Ishikawa (cell line): ENCODE measurements around the gene STAT5A.

ENCODE experiments used
- CEBPB ChIP-seq: IDR thresholded peaks from 2 replicates; pipeline ENCODE4 v1.6.1; 2012
- EGR1 ChIP-seq: IDR thresholded peaks from 2 replicates; pipeline ENCODE4 v1.6.1; 2012
- EP300 ChIP-seq: IDR thresholded peaks from 2 replicates; pipeline ENCODE4 v1.6.1; 2012; ENCODE audit warnings: borderline replicate concordance
- FOXM1 ChIP-seq: IDR thresholded peaks from 2 replicates; pipeline ENCODE4 v1.6.1; 2012; ENCODE audit warnings: low read depth, borderline replicate concordance
- NFIC ChIP-seq: IDR thresholded peaks from 2 replicates; pipeline ENCODE4 v1.6.1; 2012
- RAD21 ChIP-seq: IDR thresholded peaks from 2 replicates; pipeline ENCODE4 v1.6.1; 2012; ENCODE audit warnings: low read depth
- TAF1 ChIP-seq: IDR thresholded peaks from 2 replicates; pipeline ENCODE4 v1.6.1; 2012; ENCODE audit warnings: low read depth, mild to moderate bottlenecking
- TCF12 ChIP-seq: IDR thresholded peaks from 2 replicates; pipeline ENCODE4 v1.6.1; 2012; ENCODE audit warnings: low read depth
- TEAD4 ChIP-seq: IDR thresholded peaks from 2 replicates; pipeline ENCODE4 v1.6.1; 2012
- YY1 ChIP-seq: IDR thresholded peaks from 2 replicates; pipeline ENCODE4 v1.6.1; 2012; ENCODE audit warnings: low read depth
- ZBTB7A ChIP-seq: IDR thresholded peaks from 2 replicates; pipeline ENCODE4 v1.6.1; 2012; ENCODE audit warnings: low read depth
- TF ChIP-seq, protein P1 (sequence below): IDR thresholded peaks from 2 replicates; pipeline ENCODE4 v1.6.1; 2012
- TF ChIP-seq, protein P2 (sequence below): IDR thresholded peaks from 2 replicates; pipeline ENCODE4 v1.6.1; 2012
- TF ChIP-seq, protein P3 (sequence below): IDR thresholded peaks from 2 replicates; pipeline ENCODE4 v1.6.1; 2012; ENCODE audit warnings: low read depth, mild to moderate bottlenecking

DNA sequence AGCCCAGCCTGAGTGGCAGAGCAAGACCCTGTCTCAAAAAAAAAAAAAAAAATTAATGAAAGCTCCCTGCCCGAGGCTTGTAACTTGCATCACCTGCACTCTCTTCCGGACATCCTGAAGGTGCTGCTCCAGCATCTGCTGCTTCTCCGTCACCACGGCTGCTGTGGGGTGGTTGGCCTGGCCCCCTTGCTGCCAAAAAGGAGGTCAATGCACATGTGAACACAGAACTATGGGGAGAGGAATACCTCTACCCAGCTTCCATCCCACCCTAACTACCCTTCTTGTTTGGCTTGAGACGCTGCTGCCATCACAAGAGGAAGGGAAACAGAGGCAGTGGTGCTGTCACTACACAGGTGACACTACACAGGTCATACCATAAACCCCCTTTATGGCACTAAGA lies 50.9 kb downstream of the STAT5A start:
- TF ChIP-seq, protein P1, sequence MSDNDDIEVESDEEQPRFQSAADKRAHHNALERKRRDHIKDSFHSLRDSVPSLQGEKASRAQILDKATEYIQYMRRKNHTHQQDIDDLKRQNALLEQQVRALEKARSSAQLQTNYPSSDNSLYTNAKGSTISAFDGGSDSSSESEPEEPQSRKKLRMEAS: no peak
- TF ChIP-seq RAD21 (no peak), TAF1 (no peak), TCF12 (no peak), EP300 (no peak), ZBTB7A (no peak), FOXM1 (no peak), NFIC (no peak), EGR1 (no peak), YY1 (no peak), CEBPB (no peak), TEAD4 (no peak)
- TF ChIP-seq, protein P2, sequence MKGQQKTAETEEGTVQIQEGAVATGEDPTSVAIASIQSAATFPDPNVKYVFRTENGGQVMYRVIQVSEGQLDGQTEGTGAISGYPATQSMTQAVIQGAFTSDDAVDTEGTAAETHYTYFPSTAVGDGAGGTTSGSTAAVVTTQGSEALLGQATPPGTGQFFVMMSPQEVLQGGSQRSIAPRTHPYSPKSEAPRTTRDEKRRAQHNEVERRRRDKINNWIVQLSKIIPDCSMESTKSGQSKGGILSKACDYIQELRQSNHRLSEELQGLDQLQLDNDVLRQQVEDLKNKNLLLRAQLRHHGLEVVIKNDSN: no peak
- TF ChIP-seq, protein P3, sequence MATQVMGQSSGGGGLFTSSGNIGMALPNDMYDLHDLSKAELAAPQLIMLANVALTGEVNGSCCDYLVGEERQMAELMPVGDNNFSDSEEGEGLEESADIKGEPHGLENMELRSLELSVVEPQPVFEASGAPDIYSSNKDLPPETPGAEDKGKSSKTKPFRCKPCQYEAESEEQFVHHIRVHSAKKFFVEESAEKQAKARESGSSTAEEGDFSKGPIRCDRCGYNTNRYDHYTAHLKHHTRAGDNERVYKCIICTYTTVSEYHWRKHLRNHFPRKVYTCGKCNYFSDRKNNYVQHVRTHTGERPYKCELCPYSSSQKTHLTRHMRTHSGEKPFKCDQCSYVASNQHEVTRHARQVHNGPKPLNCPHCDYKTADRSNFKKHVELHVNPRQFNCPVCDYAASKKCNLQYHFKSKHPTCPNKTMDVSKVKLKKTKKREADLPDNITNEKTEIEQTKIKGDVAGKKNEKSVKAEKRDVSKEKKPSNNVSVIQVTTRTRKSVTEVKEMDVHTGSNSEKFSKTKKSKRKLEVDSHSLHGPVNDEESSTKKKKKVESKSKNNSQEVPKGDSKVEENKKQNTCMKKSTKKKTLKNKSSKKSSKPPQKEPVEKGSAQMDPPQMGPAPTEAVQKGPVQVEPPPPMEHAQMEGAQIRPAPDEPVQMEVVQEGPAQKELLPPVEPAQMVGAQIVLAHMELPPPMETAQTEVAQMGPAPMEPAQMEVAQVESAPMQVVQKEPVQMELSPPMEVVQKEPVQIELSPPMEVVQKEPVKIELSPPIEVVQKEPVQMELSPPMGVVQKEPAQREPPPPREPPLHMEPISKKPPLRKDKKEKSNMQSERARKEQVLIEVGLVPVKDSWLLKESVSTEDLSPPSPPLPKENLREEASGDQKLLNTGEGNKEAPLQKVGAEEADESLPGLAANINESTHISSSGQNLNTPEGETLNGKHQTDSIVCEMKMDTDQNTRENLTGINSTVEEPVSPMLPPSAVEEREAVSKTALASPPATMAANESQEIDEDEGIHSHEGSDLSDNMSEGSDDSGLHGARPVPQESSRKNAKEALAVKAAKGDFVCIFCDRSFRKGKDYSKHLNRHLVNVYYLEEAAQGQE: no peak
